GM21526 (cell line): ENCODE measurements around the gene PKP1.
"Not testable (repeated sequence)": the region's sequence is repeated elsewhere in the genome, so short reads cannot be mapped to it uniquely, and the experiment has no call there.

Source experiments
- ATAC-seq: cut with Tn5 transposase; IDR thresholded peaks from one replicate; pipeline ENCODE4 v1.9.1; 2021; ENCODE audit warnings: moderate library complexity; ENCODE audit not compliant: unreplicated experiment, low FRiP score

Gene PKP1

GRCh38 chr1:201282931-201283829, at the start of gene PKP1:
PKP1 (plus strand) TSS chr1:201283506; CDS start chr1:201283703, 197 bp downstream.
- ATAC-seq: no peak

GRCh38 chr1:201239646-201240045, 43.7 kb upstream of the PKP1 start:
- ATAC-seq: not testable (repeated sequence)

GRCh38 chr1:201240171-201240570, 43.1 kb upstream of the PKP1 start:
- no peak for ATAC-seq

GRCh38 chr1:201241736-201242135, 41.6 kb upstream of the PKP1 start:
- no peak for ATAC-seq

GRCh38 chr1:201245082-201245481, 38.2 kb upstream of the PKP1 start:
- no peak for ATAC-seq

- ATAC-seq: no peak
These were observed 34.4 kb upstream of the PKP1 start for GRCh38 chr1:201248721-201249559.

- no peak for ATAC-seq
These were observed 32.8 kb upstream of the PKP1 start for GRCh38 chr1:201250326-201251011.

GRCh38 chr1:201251411-201251810, 31.9 kb upstream of the PKP1 start:
- ATAC-seq: no peak

- ATAC-seq: no peak
These were observed 31.4 kb upstream of the PKP1 start for GRCh38 chr1:201251851-201252430.

GRCh38 chr1:201252944-201253371, 30.3 kb upstream of the PKP1 start:
- no peak for ATAC-seq

GRCh38 chr1:201253411-201253810, 29.9 kb upstream of the PKP1 start:
- ATAC-seq: no peak

GRCh38 chr1:201253906-201254624, 29.2 kb upstream of the PKP1 start:
- ATAC-seq: no peak

- no peak for ATAC-seq
These were observed 28.5 kb upstream of the PKP1 start for GRCh38 chr1:201254625-201255478.

GRCh38 chr1:201255479-201256362, 27.6 kb upstream of the PKP1 start:
- ATAC-seq: no peak

- not testable (repeated sequence) for ATAC-seq
These were observed 25.2 kb upstream of the PKP1 start for GRCh38 chr1:201258132-201258531.

GRCh38 chr1:201258763-201259230, 24.5 kb upstream of the PKP1 start:
- no peak for ATAC-seq

- ATAC-seq: no peak
These were observed 23.6 kb upstream of the PKP1 start for GRCh38 chr1:201259476-201260235.
